LNCaP clone FGC (cell line): Measurements from ENCODE around the gene SPON1.

ENCODE experiments used
- DNase-seq: peaks from one replicate; pipeline ENCODE4 v3.0.0-alpha.2; 2011; ENCODE audit warnings: low read depth
- H3K4me3 ChIP-seq: 2 replicates; pipeline ENCODE4 v1.5.1; 2011; ENCODE audit warnings: mild to moderate bottlenecking, low read depth, low read length, control low read depth
- TF ChIP-seq, protein P1 (sequence below): IDR thresholded peaks from 2 replicates; pipeline ENCODE4 v1.5.1; 2012; ENCODE audit warnings: mild to moderate bottlenecking; ENCODE audit not compliant: control insufficient read depth, insufficient read depth; ENCODE audit errors: extremely low read depth

The SPON1 gene

DNA sequence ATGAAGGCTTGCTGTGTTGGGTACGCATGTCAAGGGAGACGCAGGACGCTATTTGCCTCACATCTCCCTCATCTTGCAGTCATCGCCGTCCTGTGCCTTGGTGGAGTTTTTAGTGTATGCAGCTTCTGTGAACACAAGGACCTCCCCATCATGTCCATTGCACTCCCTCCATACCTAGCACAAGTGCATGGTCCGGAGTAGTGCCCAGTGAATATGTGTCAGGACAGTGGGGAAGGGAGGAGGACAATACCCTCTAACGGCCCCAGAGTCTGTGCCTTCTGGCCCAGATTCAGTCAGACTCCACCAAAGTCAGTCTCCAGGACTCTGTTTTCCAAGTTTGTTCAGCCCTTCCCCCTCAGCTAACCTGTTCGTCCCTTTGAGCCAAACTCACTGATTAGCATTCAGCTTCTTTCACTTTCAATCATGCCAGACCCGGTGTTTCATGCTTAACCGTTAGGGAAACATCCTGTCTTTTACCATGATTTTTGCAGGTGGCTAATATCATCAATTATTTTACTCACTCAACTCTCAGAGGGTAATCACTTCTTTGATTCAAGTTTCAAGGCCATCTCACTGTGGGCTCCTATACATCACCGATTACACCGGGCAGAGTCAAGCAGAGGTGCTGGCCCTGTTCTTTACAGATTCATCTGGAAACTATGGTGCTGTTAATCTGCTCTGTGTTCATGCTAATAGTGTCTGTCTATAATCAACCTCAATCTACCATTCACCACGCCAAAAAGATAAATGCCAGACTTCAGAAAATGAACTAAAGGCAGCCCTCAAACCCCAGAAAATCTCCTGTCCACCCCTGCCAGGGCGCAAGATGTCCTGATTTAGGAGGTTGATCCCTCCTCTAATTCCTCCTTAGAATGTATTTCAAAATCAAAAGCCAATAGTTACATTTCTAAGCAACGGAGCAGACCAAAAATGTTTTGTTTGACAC is 240.0 kb downstream of the SPON1 start:
- H3K4me3 ChIP-seq = no peak overlapping the region
- TF ChIP-seq, protein P1, sequence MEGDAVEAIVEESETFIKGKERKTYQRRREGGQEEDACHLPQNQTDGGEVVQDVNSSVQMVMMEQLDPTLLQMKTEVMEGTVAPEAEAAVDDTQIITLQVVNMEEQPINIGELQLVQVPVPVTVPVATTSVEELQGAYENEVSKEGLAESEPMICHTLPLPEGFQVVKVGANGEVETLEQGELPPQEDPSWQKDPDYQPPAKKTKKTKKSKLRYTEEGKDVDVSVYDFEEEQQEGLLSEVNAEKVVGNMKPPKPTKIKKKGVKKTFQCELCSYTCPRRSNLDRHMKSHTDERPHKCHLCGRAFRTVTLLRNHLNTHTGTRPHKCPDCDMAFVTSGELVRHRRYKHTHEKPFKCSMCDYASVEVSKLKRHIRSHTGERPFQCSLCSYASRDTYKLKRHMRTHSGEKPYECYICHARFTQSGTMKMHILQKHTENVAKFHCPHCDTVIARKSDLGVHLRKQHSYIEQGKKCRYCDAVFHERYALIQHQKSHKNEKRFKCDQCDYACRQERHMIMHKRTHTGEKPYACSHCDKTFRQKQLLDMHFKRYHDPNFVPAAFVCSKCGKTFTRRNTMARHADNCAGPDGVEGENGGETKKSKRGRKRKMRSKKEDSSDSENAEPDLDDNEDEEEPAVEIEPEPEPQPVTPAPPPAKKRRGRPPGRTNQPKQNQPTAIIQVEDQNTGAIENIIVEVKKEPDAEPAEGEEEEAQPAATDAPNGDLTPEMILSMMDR = no peak
- no peak for DNase-seq

GRCh38 chr11:14203321-14203720 is 240.8 kb downstream of the SPON1 start:
- H3K4me3 ChIP-seq = no peak overlapping the region
- no peak for DNase-seq
- TF ChIP-seq, protein P1 = no peak

- TF ChIP-seq, protein P1 = no peak
- no peak overlapping the region for H3K4me3 ChIP-seq
- DNase-seq = no peak
Measured at GRCh38 chr11:14212986-14213385, 250.5 kb downstream of the SPON1 start.

GRCh38 chr11:14218728-14219127 is 256.2 kb downstream of the SPON1 start:
- H3K4me3 ChIP-seq = no peak overlapping the region
- TF ChIP-seq, protein P1 = no peak
- DNase-seq = no peak

GRCh38 chr11:14223636-14224288 is 261.2 kb downstream of the SPON1 start:
- no peak for DNase-seq
- no peak overlapping the region for H3K4me3 ChIP-seq
- TF ChIP-seq, protein P1 = no peak

- no peak for DNase-seq
- TF ChIP-seq, protein P1 = no peak
- no peak overlapping the region for H3K4me3 ChIP-seq
Measured at GRCh38 chr11:14224395-14224794, 261.9 kb downstream of the SPON1 start.

DNA sequence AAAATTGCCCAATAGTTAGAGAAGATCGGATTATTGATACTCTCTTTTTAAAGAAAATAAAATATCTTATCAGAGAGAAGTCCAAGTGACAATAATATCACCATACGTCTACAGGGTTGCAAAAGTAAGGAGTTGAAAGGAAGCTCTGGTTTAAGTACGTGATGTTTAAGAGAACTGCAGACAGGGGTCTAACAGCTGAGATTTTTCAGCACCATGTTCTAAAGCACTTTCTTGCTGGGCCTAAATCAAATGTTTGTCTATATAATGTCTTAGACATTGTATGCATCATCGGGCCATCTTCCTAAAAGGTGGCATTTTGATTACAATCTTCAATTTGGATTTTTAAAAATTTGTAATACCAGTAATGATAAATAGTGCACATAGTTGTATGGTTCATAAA is 263.1 kb downstream of the SPON1 start:
- TF ChIP-seq, protein P1 = no peak
- no peak overlapping the region for H3K4me3 ChIP-seq
- DNase-seq = no peak
